ENCODE measurements around the gene NUP62CL. TPM values are rescaled to one million over a fixed set of nuclear protein-coding genes. Genes with fewer than 3 reads are reported as not detected.

The NUP62CL gene
- total RNA-seq, 1 experiment from 2014 or later = 21.1 TPM

- Histone ChIP-seq H3K9me2 (ENCODE audit: insufficient read depth) (no peaks in the 10 kb centered on the region), H3K9ac (ENCODE audit: low read length) (no peak overlapping the region), H3K9me3 (ENCODE audit: control insufficient read depth in 1 of 2, insufficient read depth in 1 of 2, low read depth in 1 of 2, low read length in 2 of 2) (no peaks in the 10 kb centered on the region), H2AFZ (ENCODE audit: low read depth, low read length, poor library complexity, severe bottlenecking) (no peak overlapping the region), H3K79me2 (ENCODE audit: insufficient read depth, low read length) (peaks cover 10% of the 10 kb centered on the region), H3K27ac (ENCODE audit: low read depth, low read length) (no peak overlapping the region), H4K20me1 (ENCODE audit: insufficient read depth) (no peaks in the 10 kb centered on the region), H3K36me3 (ENCODE audit: control insufficient read depth in 1 of 2, insufficient read depth in 2 of 2, low read length in 2 of 2) (peaks cover 0 to 6% of the 10 kb centered on the region in 2 experiments; a peak in 1 of 4 replicates), H3K4me3 (replicated peaks in 1 of 2; ENCODE audit: low read depth in 1 of 2, low read length in 2 of 2) (no peak overlapping the region), H3K27me3 (ENCODE audit: insufficient read depth, low read length) (no peaks in the 10 kb centered on the region), H3K4me1 (ENCODE audit: control insufficient read depth in 1 of 2, insufficient read depth in 2 of 2, low read length in 2 of 2) (no peaks in the 10 kb centered on the region), H3K4me2 (ENCODE audit: low read length) (no peak overlapping the region)
- intact Hi-C loops (cut with micrococcal nuclease) = loop anchor here (10.0 kb wide), 1 partner anchor 187 kb away; no protein-coding TSS in a partner anchor
- TF ChIP-seq MAX (IDR thresholded peaks at IDR 0.05) (no peak), ATF3 (IDR thresholded peaks at IDR 0.05) (no peak), EZH2phosphoT487 (IDR thresholded peaks at IDR 0.05; ENCODE audit: borderline replicate concordance) (no peak)
- ChIA-PET RAD21 (ENCODE audit: low non-redundant PET in 1 of 2, low total read pairs in 2 of 2, uncharacterized antibody in 2 of 2, unreplicated experiment in 2 of 2) (no interaction called here), POLR2A (no interaction called here), CTCF (no interaction called here)
- no peak for ATAC-seq
- no TSS peak for BruUV-seq (replicated peaks)
- DNase-seq (ENCODE audit: low read depth, low spot score) = no peak
Measured at GRCh38 chrX:107107459-107107858, 98.8 kb downstream of the NUP62CL start.

DNA sequence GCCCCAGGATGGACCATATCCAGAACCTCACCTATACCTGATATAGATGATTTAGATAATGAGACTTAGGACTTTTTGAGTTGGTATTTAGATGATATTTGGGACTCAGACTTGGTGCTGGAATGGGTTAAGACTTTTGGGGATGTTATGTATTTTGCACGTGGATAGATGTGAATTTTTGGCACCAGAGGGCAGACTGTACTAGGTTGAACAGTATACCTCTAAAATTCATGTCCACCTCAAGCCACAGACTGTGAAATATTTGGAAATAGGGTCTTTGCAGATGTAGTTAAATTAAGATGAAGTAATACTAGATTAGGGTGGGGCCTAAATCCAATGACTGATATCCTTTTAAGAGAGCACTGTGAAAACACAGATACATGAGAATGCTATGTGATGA is 103.3 kb downstream of the NUP62CL start:
- Histone ChIP-seq H4K20me1 (ENCODE audit: insufficient read depth) (no peaks in the 10 kb centered on the region), H3K9ac (ENCODE audit: low read length) (no peak overlapping the region), H3K9me2 (ENCODE audit: insufficient read depth) (no peaks in the 10 kb centered on the region), H3K27me3 (ENCODE audit: insufficient read depth, low read length) (no peaks in the 10 kb centered on the region), H3K36me3 (ENCODE audit: control insufficient read depth in 1 of 2, insufficient read depth in 2 of 2, low read length in 2 of 2) (0 out of 4 replicates have a peak, but pooled peaks cover 0 to 3% of the 10 kb centered on the region in 2 experiments), H3K4me2 (ENCODE audit: low read length) (no peak overlapping the region), H3K4me3 (replicated peaks in 1 of 2; ENCODE audit: low read depth in 1 of 2, low read length in 2 of 2) (no peak overlapping the region), H2AFZ (ENCODE audit: low read depth, low read length, poor library complexity, severe bottlenecking) (no peak overlapping the region), H3K4me1 (ENCODE audit: control insufficient read depth in 1 of 2, insufficient read depth in 2 of 2, low read length in 2 of 2) (no peaks in the 10 kb centered on the region), H3K9me3 (ENCODE audit: control insufficient read depth in 1 of 2, insufficient read depth in 1 of 2, low read depth in 1 of 2, low read length in 2 of 2) (no peaks in the 10 kb centered on the region), H3K27ac (ENCODE audit: low read depth, low read length) (no peak overlapping the region), H3K79me2 (ENCODE audit: insufficient read depth, low read length) (peaks cover 7% of the 10 kb centered on the region; the same call in 1 of the 2 replicates)
- no peak for DNase-seq (ENCODE audit: low read depth, low spot score)
- ChIA-PET CTCF (no interaction called here), POLR2A (no interaction called here), RAD21 (ENCODE audit: low non-redundant PET in 1 of 2, low total read pairs in 2 of 2, uncharacterized antibody in 2 of 2, unreplicated experiment in 2 of 2) (no interaction called here)
- 0 out of 2 replicates have a peak, but pooled peaks have one; percentile 44 for ATAC-seq
- intact Hi-C loops (cut with micrococcal nuclease) = loop anchor here (10.0 kb wide), 1 partner anchor 192 kb away; no protein-coding TSS in a partner anchor
- BruUV-seq (replicated peaks) = no TSS peak
- TF ChIP-seq SIN3A (IDR thresholded peaks at IDR 0.05; ENCODE audit: low read depth) = no peak
- no peak for TF ChIP-seq POLR2AphosphoS5 (IDR thresholded peaks at IDR 0.05; ENCODE audit: low read depth, low read length)
- TF ChIP-seq, protein P1, sequence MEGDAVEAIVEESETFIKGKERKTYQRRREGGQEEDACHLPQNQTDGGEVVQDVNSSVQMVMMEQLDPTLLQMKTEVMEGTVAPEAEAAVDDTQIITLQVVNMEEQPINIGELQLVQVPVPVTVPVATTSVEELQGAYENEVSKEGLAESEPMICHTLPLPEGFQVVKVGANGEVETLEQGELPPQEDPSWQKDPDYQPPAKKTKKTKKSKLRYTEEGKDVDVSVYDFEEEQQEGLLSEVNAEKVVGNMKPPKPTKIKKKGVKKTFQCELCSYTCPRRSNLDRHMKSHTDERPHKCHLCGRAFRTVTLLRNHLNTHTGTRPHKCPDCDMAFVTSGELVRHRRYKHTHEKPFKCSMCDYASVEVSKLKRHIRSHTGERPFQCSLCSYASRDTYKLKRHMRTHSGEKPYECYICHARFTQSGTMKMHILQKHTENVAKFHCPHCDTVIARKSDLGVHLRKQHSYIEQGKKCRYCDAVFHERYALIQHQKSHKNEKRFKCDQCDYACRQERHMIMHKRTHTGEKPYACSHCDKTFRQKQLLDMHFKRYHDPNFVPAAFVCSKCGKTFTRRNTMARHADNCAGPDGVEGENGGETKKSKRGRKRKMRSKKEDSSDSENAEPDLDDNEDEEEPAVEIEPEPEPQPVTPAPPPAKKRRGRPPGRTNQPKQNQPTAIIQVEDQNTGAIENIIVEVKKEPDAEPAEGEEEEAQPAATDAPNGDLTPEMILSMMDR (IDR thresholded peaks at IDR 0.05 in 2 of 3, conservative IDR thresholded peaks at IDR 0.05 in 1 of 3; ENCODE audit: borderline replicate concordance in 1 of 3, insufficient read depth in 1 of 3, low read depth in 2 of 3, low read length in 2 of 3) = peak; percentile 5 to 34 (median 31); a peak in 3 of 6 replicates
- no peak for TF ChIP-seq FOSL1 (IDR thresholded peaks at IDR 0.05; ENCODE audit: low read depth)
- TF ChIP-seq MAX (IDR thresholded peaks at IDR 0.05) = no peak
- no peak for TF ChIP-seq EZH2 (IDR thresholded peaks at IDR 0.05)
- TF ChIP-seq TCF7L2 (IDR thresholded peaks at IDR 0.05; ENCODE audit: borderline replicate concordance, extremely low read depth, insufficient read depth, insufficient read length) = no peak
- TF ChIP-seq, protein P2, sequence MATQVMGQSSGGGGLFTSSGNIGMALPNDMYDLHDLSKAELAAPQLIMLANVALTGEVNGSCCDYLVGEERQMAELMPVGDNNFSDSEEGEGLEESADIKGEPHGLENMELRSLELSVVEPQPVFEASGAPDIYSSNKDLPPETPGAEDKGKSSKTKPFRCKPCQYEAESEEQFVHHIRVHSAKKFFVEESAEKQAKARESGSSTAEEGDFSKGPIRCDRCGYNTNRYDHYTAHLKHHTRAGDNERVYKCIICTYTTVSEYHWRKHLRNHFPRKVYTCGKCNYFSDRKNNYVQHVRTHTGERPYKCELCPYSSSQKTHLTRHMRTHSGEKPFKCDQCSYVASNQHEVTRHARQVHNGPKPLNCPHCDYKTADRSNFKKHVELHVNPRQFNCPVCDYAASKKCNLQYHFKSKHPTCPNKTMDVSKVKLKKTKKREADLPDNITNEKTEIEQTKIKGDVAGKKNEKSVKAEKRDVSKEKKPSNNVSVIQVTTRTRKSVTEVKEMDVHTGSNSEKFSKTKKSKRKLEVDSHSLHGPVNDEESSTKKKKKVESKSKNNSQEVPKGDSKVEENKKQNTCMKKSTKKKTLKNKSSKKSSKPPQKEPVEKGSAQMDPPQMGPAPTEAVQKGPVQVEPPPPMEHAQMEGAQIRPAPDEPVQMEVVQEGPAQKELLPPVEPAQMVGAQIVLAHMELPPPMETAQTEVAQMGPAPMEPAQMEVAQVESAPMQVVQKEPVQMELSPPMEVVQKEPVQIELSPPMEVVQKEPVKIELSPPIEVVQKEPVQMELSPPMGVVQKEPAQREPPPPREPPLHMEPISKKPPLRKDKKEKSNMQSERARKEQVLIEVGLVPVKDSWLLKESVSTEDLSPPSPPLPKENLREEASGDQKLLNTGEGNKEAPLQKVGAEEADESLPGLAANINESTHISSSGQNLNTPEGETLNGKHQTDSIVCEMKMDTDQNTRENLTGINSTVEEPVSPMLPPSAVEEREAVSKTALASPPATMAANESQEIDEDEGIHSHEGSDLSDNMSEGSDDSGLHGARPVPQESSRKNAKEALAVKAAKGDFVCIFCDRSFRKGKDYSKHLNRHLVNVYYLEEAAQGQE (IDR thresholded peaks at IDR 0.05; ENCODE audit: low read depth) = no peak
- TF ChIP-seq EGR1 (IDR thresholded peaks at IDR 0.05; ENCODE audit: low read depth) = no peak
- no peak for TF ChIP-seq CBX3 (IDR thresholded peaks at IDR 0.05; ENCODE audit: low read depth)

Data from HCT116 (cell line).